ENCODE results near the gene YLPM1. TPM values are rescaled to one million over a fixed set of nuclear protein-coding genes. Genes with fewer than 3 reads are reported as not detected.

YLPM1 gene
- total and polyA plus RNA-seq, 10 of the 15 experiments (the other 5 are each of a cell fraction or from before 2014, with no cell fraction given): 11.1 to 48.2 (median 18.0) TPM

DNA sequence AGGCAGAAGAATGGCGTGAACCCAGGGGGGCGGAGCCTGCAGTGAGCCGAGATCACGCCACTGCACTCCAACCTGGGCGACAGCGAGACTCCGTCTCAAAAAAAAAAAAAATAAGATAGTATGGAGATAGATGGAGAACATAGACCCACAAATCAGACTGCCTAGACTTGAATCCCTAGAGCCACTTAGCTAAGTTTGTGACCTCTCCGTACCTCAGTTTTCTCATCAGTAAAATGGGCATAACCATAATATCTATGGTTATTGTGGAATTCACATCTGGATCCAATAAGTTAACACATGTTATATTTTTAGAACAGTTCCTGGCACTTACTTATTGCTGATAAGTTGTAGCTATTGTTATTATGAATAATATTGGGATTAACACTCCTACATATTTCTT lies 105.6 kb downstream of the YLPM1 start:
- POLR2A ChIA-PET: interaction anchor here (0.8 kb wide), 1 partner anchor 14 kb away, joined by 3 read pairs; no protein-coding TSS in a partner anchor
- SMC1A ChIA-PET (ENCODE audit: uncharacterized antibody, unreplicated experiment): interaction anchor here (1.2 kb wide), 1 partner anchor 8 kb away, joined by 4 read pairs; no protein-coding TSS in a partner anchor
- RAD21 ChIA-PET (ENCODE audit: unreplicated experiment): interaction anchor here (0.7 to 2.3 kb wide), 2 partner anchors 37 to 949 kb away, joined by 3 to 7 read pairs; no protein-coding TSS in a partner anchor
- in situ Hi-C loops (cut with MboI): no loop called here
- FAIRE-seq (no peak), ATAC-seq (no peak), DNase-seq (ENCODE audit: low read depth, low spot score) (no peak)
- Histone ChIP-seq H3K4me3 (no peak overlapping the region), H3K36me3 (ENCODE audit: control insufficient read depth in 2 of 2, insufficient read depth in 2 of 2, low read length in 1 of 2) (no peaks in the 10 kb centered on the region), H4K20me1 (ENCODE audit: control insufficient read depth, insufficient read depth) (no peaks in the 10 kb centered on the region), H3K4me1 (ENCODE audit: control insufficient read depth, insufficient read depth, low read length) (no peaks in the 10 kb centered on the region), H3K9me3 (replicated peaks; ENCODE audit: control insufficient read depth, insufficient read depth, low read length) (no peaks in the 10 kb centered on the region), H3K27ac (ENCODE audit: control insufficient read depth, insufficient read depth) (no peak overlapping the region), H3K27me3 (replicated peaks in 1 of 2; ENCODE audit: control insufficient read depth in 2 of 2, insufficient read depth in 2 of 2, low read length in 1 of 2) (no peaks in the 10 kb centered on the region; a peak in 1 of 4 replicates), H2AFZ (ENCODE audit: control insufficient read depth, low read depth, low read length) (no peak overlapping the region), H3K4me2 (ENCODE audit: control insufficient read depth, insufficient read depth) (no peak overlapping the region), H3K9ac (ENCODE audit: control insufficient read depth, insufficient read depth, low read length) (no peak overlapping the region), H3K79me2 (ENCODE audit: control insufficient read depth, insufficient read depth, low read length) (no peaks in the 10 kb centered on the region)
- BruUV-seq (replicated peaks): no TSS peak
- TF ChIP-seq ZNF384 (IDR thresholded peaks at IDR 0.05; ENCODE audit: borderline replicate concordance, low read depth, low read length) (no peak), SPI1 (IDR thresholded peaks at IDR 0.05; ENCODE audit: borderline replicate concordance, insufficient read depth, low read depth, low read length) (no peak), ASH2L (IDR thresholded peaks at IDR 0.05; ENCODE audit: borderline replicate concordance, low read depth) (no peak), NBN (IDR thresholded peaks at IDR 0.05) (no peak), MXI1 (IDR thresholded peaks at IDR 0.05; ENCODE audit: low read depth, low read length) (no peak), STAT3 (IDR thresholded peaks at IDR 0.05; ENCODE audit: low read depth, low read length) (no peak), NRF1 (conservative IDR thresholded peaks at IDR 0.05; ENCODE audit: low read depth, low read length) (no peak), POU2F2 (IDR thresholded peaks at IDR 0.05; ENCODE audit: borderline replicate concordance, low read depth, low read length) (no peak), ZZZ3 (IDR thresholded peaks at IDR 0.05; ENCODE audit: control insufficient read depth, insufficient read length, low read depth) (no peak)
- TF ChIP-seq, protein P1, sequence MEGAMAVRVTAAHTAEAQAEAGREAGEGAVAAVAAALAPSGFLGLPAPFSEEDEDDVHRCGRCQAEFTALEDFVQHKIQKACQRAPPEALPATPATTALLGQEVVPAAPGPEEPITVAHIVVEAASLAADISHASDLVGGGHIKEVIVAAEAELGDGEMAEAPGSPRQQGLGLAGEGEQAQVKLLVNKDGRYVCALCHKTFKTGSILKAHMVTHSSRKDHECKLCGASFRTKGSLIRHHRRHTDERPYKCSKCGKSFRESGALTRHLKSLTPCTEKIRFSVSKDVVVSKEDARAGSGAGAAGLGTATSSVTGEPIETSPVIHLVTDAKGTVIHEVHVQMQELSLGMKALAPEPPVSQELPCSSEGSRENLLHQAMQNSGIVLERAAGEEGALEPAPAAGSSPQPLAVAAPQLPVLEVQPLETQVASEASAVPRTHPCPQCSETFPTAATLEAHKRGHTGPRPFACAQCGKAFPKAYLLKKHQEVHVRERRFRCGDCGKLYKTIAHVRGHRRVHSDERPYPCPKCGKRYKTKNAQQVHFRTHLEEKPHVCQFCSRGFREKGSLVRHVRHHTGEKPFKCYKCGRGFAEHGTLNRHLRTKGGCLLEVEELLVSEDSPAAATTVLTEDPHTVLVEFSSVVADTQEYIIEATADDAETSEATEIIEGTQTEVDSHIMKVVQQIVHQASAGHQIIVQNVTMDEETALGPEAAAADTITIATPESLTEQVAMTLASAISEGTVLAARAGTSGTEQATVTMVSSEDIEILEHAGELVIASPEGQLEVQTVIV (IDR thresholded peaks at IDR 0.05; ENCODE audit: borderline replicate concordance, partially characterized antibody): no peak
- intact Hi-C loops (cut with micrococcal nuclease; ENCODE audit: unreplicated experiment): loop anchor here (10.0 kb wide), 1 partner anchor 426 kb away; no protein-coding TSS in a partner anchor
- CTCF ChIA-PET: interaction anchor here (0.6 to 20.7 kb wide), 6 partner anchors 9 to 260 kb away, joined by 3 to 289 read pairs (median 8); no protein-coding TSS in a partner anchor
- 96% methylated on average over 2 of the region's 8 CpGs for WGBS (ENCODE audit: insufficient coverage, insufficient replicate concordance, low lambda C conversion rate, missing lambda C conversion rate)
